Measurements from ENCODE around the gene FARP2. TPM values are rescaled to one million over a fixed set of nuclear protein-coding genes. Genes with fewer than 3 reads are reported as not detected.

The FARP2 gene
- total and polyA plus RNA-seq, 10 of the 15 experiments (the other 5 are each of a cell fraction or from before 2014, with no cell fraction given): 5.5 to 67.5 (median 36.8) TPM

DNA sequence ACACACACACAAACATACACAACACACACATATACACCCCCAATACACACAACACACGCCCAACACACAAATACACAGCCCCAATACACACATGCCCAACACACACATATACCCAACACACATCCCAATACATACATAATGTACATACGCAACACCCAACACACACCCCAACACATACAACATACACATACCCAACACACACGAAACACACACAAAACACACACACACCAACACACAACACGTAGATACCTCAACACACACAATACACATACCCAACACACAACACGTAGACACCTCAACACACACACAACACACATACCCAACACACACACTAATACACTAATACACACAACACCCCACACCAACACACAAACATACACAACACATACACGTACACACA is 161.2 kb downstream of the FARP2 start:
- no peak overlapping the region for H3K4me3 ChIP-seq
- TF ChIP-seq FOXK2 (IDR thresholded peaks at IDR 0.05): 0 out of 2 replicates have a peak, but pooled peaks have one; percentile 35
- TF ChIP-seq HDGF (IDR thresholded peaks at IDR 0.05): peak; percentile 71
- TF ChIP-seq CEBPB (IDR thresholded peaks at IDR 0.05; ENCODE audit: borderline replicate concordance in 1 of 2, low read depth in 2 of 2, low read length in 2 of 2): no peak
- TF ChIP-seq FOXM1 (IDR thresholded peaks at IDR 0.05; ENCODE audit: low read depth, low read length): no peak
- H3K4me1 ChIP-seq (ENCODE audit: control insufficient read depth, insufficient read depth, low read length): peaks cover 16% of the 10 kb centered on the region
- no peak overlapping the region for H3K9ac ChIP-seq (ENCODE audit: control insufficient read depth, insufficient read depth, low read length)
- intact Hi-C loops (cut with micrococcal nuclease; ENCODE audit: unreplicated experiment) (no loop called here), in situ Hi-C loops (cut with MboI) (loop anchor here (10.0 kb wide), 1 partner anchor 358 kb away; no protein-coding TSS in a partner anchor)
- ChIA-PET RAD21 (ENCODE audit: unreplicated experiment) (no interaction called here), POLR2A (no interaction called here), SMC1A (ENCODE audit: uncharacterized antibody, unreplicated experiment) (interaction anchor here (1.0 kb wide), 1 partner anchor 9 kb away, joined by 3 read pairs; no protein-coding TSS in a partner anchor), CTCF (no interaction called here)
- DNase-seq (ENCODE audit: low read depth, low spot score) (no peak), ATAC-seq (no peak), FAIRE-seq (no peak)
- no peak overlapping the region for H3K4me2 ChIP-seq (ENCODE audit: control insufficient read depth, insufficient read depth)
- no peaks in the 10 kb centered on the region for H3K9me3 ChIP-seq (replicated peaks; ENCODE audit: control insufficient read depth, insufficient read depth, low read length)
- no peaks in the 10 kb centered on the region for H3K36me3 ChIP-seq (ENCODE audit: control insufficient read depth in 2 of 2, insufficient read depth in 2 of 2, low read length in 1 of 2)
- no peak overlapping the region for H3K27ac ChIP-seq (ENCODE audit: control insufficient read depth, insufficient read depth)
- no TSS peak for BruUV-seq (replicated peaks)
- H4K20me1 ChIP-seq (ENCODE audit: control insufficient read depth, insufficient read depth): no peaks in the 10 kb centered on the region
- no peaks in the 10 kb centered on the region for H3K79me2 ChIP-seq (ENCODE audit: control insufficient read depth, insufficient read depth, low read length)
- no peaks in the 10 kb centered on the region for H3K27me3 ChIP-seq (replicated peaks in 1 of 2; ENCODE audit: control insufficient read depth in 2 of 2, insufficient read depth in 2 of 2, low read length in 1 of 2)
- 69% methylated on average over 6 of the region's 6 CpGs for WGBS (ENCODE audit: insufficient coverage, insufficient replicate concordance, low lambda C conversion rate, missing lambda C conversion rate)
- H2AFZ ChIP-seq (ENCODE audit: control insufficient read depth, low read depth, low read length): no peak overlapping the region

DNA sequence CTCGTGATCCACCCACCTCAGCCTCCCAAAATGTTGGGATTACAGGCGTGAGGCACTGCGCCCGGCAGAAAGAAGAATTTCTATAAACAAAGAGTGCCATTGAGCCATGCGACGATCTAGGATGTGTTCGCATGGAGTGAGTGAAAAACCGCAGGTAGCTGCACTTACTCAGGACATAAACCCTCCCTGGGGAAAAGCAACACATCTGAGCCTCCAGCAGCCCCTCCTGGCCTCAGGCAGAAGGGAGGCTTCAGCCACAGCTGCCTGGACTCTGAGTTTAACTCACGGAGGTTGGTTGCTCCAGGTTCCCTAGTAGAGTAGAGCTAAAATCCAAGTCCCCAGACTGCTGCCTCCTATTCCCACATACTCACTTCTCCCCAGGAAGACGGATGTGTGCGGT is 163.6 kb downstream of the FARP2 start:
- CTCF ChIA-PET: no interaction called here
- Histone ChIP-seq H4K20me1 (ENCODE audit: control insufficient read depth, insufficient read depth) (no peaks in the 10 kb centered on the region), H3K9me3 (replicated peaks; ENCODE audit: control insufficient read depth, insufficient read depth, low read length) (no peaks in the 10 kb centered on the region; the same call in 1 of the 3 replicates), H3K27ac (ENCODE audit: control insufficient read depth, insufficient read depth) (no peak overlapping the region), H3K79me2 (ENCODE audit: control insufficient read depth, insufficient read depth, low read length) (no peaks in the 10 kb centered on the region), H2AFZ (ENCODE audit: control insufficient read depth, low read depth, low read length) (no peak overlapping the region), H3K9ac (ENCODE audit: control insufficient read depth, insufficient read depth, low read length) (no peak overlapping the region), H3K4me1 (ENCODE audit: control insufficient read depth, insufficient read depth, low read length) (peaks cover 15% of the 10 kb centered on the region), H3K36me3 (ENCODE audit: control insufficient read depth in 2 of 2, insufficient read depth in 2 of 2, low read length in 1 of 2) (no peaks in the 10 kb centered on the region), H3K27me3 (replicated peaks in 1 of 2; ENCODE audit: control insufficient read depth in 2 of 2, insufficient read depth in 2 of 2, low read length in 1 of 2) (no peaks in the 10 kb centered on the region), H3K4me3 (no peak overlapping the region), H3K4me2 (ENCODE audit: control insufficient read depth, insufficient read depth) (no peak overlapping the region)
- intact Hi-C loops (cut with micrococcal nuclease; ENCODE audit: unreplicated experiment) (no loop called here), in situ Hi-C loops (cut with MboI) (loop anchor here (10.0 kb wide), 1 partner anchor 355 kb away; no protein-coding TSS in a partner anchor)
- no TSS peak for BruUV-seq (replicated peaks)
- DNase-seq (ENCODE audit: low read depth, low spot score): no peak
- POLR2A ChIA-PET: no interaction called here
- ATAC-seq: no peak
- SMC1A ChIA-PET (ENCODE audit: uncharacterized antibody, unreplicated experiment): interaction anchor here (1.4 kb wide), 1 partner anchor 25 kb away, joined by 4 read pairs; no protein-coding TSS in a partner anchor
- 69% methylated on average over 11 of the region's 11 CpGs for WGBS (ENCODE audit: insufficient coverage, insufficient replicate concordance, low lambda C conversion rate, missing lambda C conversion rate)
- FAIRE-seq: no peak
- peak; percentile 13 for TF ChIP-seq MEF2B (IDR thresholded peaks at IDR 0.05; ENCODE audit: partially characterized antibody, poor library complexity, severe bottlenecking)
- TF ChIP-seq EZH2 (IDR thresholded peaks at IDR 0.05; ENCODE audit: borderline replicate concordance, control insufficient read depth, low read depth, low read length): no peak
- RAD21 ChIA-PET (ENCODE audit: unreplicated experiment): no interaction called here

All from GM12878 (cell line).